Large intestine (tissue), 3 donors: ENCODE data around the gene C1R. TPM values are rescaled to one million over a fixed set of nuclear protein-coding genes. Genes with fewer than 3 reads are reported as not detected.
A peak's percentile ranks its signal among the peaks of the same experiment; 100 is the strongest.

Experiments used
- DNase-seq, 2 donors: peaks; one replicate each; pipeline versions ENCODE4 v3.0.0 to v3.0.0-alpha.2; 2013
- H3K27ac ChIP-seq: one replicate; pipeline ENCODE4 v1.5.1; 2013; ENCODE audit warnings: low read length
- H3K27me3 ChIP-seq: 2 replicates; pipeline ENCODE4 v1.6.1; 2013; ENCODE audit warnings: low read length; ENCODE audit not compliant: control insufficient read depth, insufficient read depth
- H3K36me3 ChIP-seq: 2 replicates; pipeline ENCODE4 v1.6.1; 2013; ENCODE audit warnings: low read length; ENCODE audit not compliant: control insufficient read depth, insufficient read depth
- H3K4me1 ChIP-seq: one replicate; pipeline ENCODE4 v1.6.1; 2013; ENCODE audit warnings: low read length; ENCODE audit not compliant: control insufficient read depth, insufficient read depth
- H3K4me3 ChIP-seq: one replicate; pipeline ENCODE4 v1.5.1; 2013; ENCODE audit warnings: low read length
- H3K9me3 ChIP-seq: one replicate; pipeline ENCODE4 v1.6.1; 2013; ENCODE audit warnings: mild to moderate bottlenecking, low read depth, low read length, moderate library complexity; ENCODE audit not compliant: control insufficient read depth
- WGBS: methylation state at CpG from one replicate; pipeline ENCODE4 v1.1.5; 2013; ENCODE audit warnings: low lambda C conversion rate; ENCODE audit not compliant: insufficient coverage; 5-methylcytosine and 5-hydroxymethylcytosine counted together
- polyA plus RNA-seq: library from polyadenylated mRNA; unstranded; fragments of 120-200 nt; gene quantifications from one replicate; pipeline ENCODE4 v1.2.1, GENCODE V29; 2013

Gene C1R
- polyA plus RNA-seq, 1 donor, result 56.5 TPM

- H3K4me3 ChIP-seq, result no peak overlapping the region
- no peaks in the 10 kb centered on the region for H3K27me3 ChIP-seq
- peaks cover 6% of the 10 kb centered on the region for H3K36me3 ChIP-seq
- no peaks in the 10 kb centered on the region for H3K9me3 ChIP-seq
- no CpG with 5 or more reads among the region's 11 CpGs for WGBS
- H3K4me1 ChIP-seq, result peaks cover 12% of the 10 kb centered on the region
- DNase-seq, result peak in 1 of 2 donors; percentile 43
- H3K27ac ChIP-seq, result peak overlapping the region; percentile 23
Measured at GRCh38 chr12:7068240-7068993, 23.8 kb downstream of the C1R start.

GRCh38 chr12:7067096-7067495 lies 25.1 kb downstream of the C1R start:
- peaks cover 12% of the 10 kb centered on the region for H3K4me1 ChIP-seq
- H3K36me3 ChIP-seq, result peaks cover 6% of the 10 kb centered on the region
- WGBS, result 60% methylated on average over 1 of the region's 7 CpGs
- no peak overlapping the region for H3K27ac ChIP-seq
- DNase-seq, result no peak
- H3K9me3 ChIP-seq, result no peaks in the 10 kb centered on the region
- H3K27me3 ChIP-seq, result no peaks in the 10 kb centered on the region
- no peak overlapping the region for H3K4me3 ChIP-seq

- Histone ChIP-seq H3K27ac (no peak overlapping the region), H3K9me3 (no peaks in the 10 kb centered on the region), H3K36me3 (peaks cover 6% of the 10 kb centered on the region), H3K4me1 (peaks cover 12% of the 10 kb centered on the region), H3K4me3 (no peak overlapping the region), H3K27me3 (no peaks in the 10 kb centered on the region)
- DNase-seq, result no peak
- no CpG with 5 or more reads among the region's 2 CpGs for WGBS
Measured at GRCh38 chr12:7066596-7066995, 25.6 kb downstream of the C1R start.

- no peak overlapping the region for H3K27ac ChIP-seq
- H3K4me3 ChIP-seq, result no peak overlapping the region
- peaks cover 12% of the 10 kb centered on the region for H3K4me1 ChIP-seq
- no peaks in the 10 kb centered on the region for H3K27me3 ChIP-seq
- 100% methylated on average over 1 of the region's 7 CpGs for WGBS
- peaks cover 4% of the 10 kb centered on the region for H3K36me3 ChIP-seq
- H3K9me3 ChIP-seq, result no peaks in the 10 kb centered on the region
- no peak for DNase-seq
Measured at GRCh38 chr12:7065073-7065623, 27.1 kb downstream of the C1R start.

- Histone ChIP-seq H3K27me3 (no peaks in the 10 kb centered on the region), H3K36me3 (peaks cover 2% of the 10 kb centered on the region), H3K27ac (no peak overlapping the region), H3K4me3 (no peak overlapping the region), H3K4me1 (peaks cover 11% of the 10 kb centered on the region), H3K9me3 (no peaks in the 10 kb centered on the region)
- WGBS, result no CpG with 5 or more reads among the region's 3 CpGs
- DNase-seq, result no peak
Measured at GRCh38 chr12:7064516-7064915, 27.7 kb downstream of the C1R start.

- no peaks in the 10 kb centered on the region for H3K27me3 ChIP-seq
- H3K4me1 ChIP-seq, result no peaks in the 10 kb centered on the region
- H3K4me3 ChIP-seq, result peak overlapping the region; percentile 26
- no peak for DNase-seq
- peaks cover 2% of the 10 kb centered on the region for H3K36me3 ChIP-seq
- WGBS, result no CpG with 5 or more reads among the region's 7 CpGs
- H3K27ac ChIP-seq, result no peak overlapping the region
- no peaks in the 10 kb centered on the region for H3K9me3 ChIP-seq
Measured at GRCh38 chr12:7061596-7061995, 30.6 kb downstream of the C1R start.

GRCh38 chr12:7061138-7061537 lies 31.1 kb downstream of the C1R start:
- H3K36me3 ChIP-seq, result peaks cover 2% of the 10 kb centered on the region
- peak overlapping the region; percentile 3 for H3K27ac ChIP-seq
- H3K4me3 ChIP-seq, result peak overlapping the region; percentile 26
- DNase-seq, result no peak
- H3K4me1 ChIP-seq, result no peaks in the 10 kb centered on the region
- 80% methylated on average over 3 of the region's 13 CpGs for WGBS
- no peaks in the 10 kb centered on the region for H3K27me3 ChIP-seq
- H3K9me3 ChIP-seq, result no peaks in the 10 kb centered on the region

GRCh38 chr12:7060353-7060954 lies 31.8 kb downstream of the C1R start, which contains the start of gene C1S:
Gene C1S, plus strand, starts transcription at chr12:7060718. Its CDS starts 1,195 bp downstream, at chr12:7061913.
- H3K36me3 ChIP-seq, result no peaks in the 10 kb centered on the region
- DNase-seq, result peak; percentile 68 to 72
- H3K4me1 ChIP-seq, result no peaks in the 10 kb centered on the region
- H3K27ac ChIP-seq, result peak within 1 kb of the TSS; percentile 3
- H3K9me3 ChIP-seq, result no peaks in the 10 kb centered on the region
- no peaks in the 10 kb centered on the region for H3K27me3 ChIP-seq
- WGBS, result 100% methylated on average over 1 of the region's 10 CpGs
- H3K4me3 ChIP-seq, result peak within 1 kb of the TSS; percentile 26

- WGBS, result no CpG with 5 or more reads among the region's 4 CpGs
- H3K36me3 ChIP-seq, result no peaks in the 10 kb centered on the region
- H3K4me1 ChIP-seq, result no peaks in the 10 kb centered on the region
- H3K4me3 ChIP-seq, result no peak overlapping the region
- peak overlapping the region; percentile 2 for H3K27ac ChIP-seq
- no peak for DNase-seq
- no peaks in the 10 kb centered on the region for H3K9me3 ChIP-seq
- no peaks in the 10 kb centered on the region for H3K27me3 ChIP-seq
Measured at GRCh38 chr12:7059780-7060179, 32.5 kb downstream of the C1R start.

GRCh38 chr12:7058850-7059395 lies 33.3 kb downstream of the C1R start:
- H3K4me3 ChIP-seq, result no peak overlapping the region
- DNase-seq, result no peak
- H3K27me3 ChIP-seq, result no peaks in the 10 kb centered on the region
- H3K36me3 ChIP-seq, result no peaks in the 10 kb centered on the region
- WGBS, result 100% methylated on average over 1 of the region's 9 CpGs
- no peak overlapping the region for H3K27ac ChIP-seq
- H3K9me3 ChIP-seq, result no peaks in the 10 kb centered on the region
- no peaks in the 10 kb centered on the region for H3K4me1 ChIP-seq
